Cardiac muscle cell (in vitro differentiated cells and primary cell): Measurements from ENCODE around the gene STARD3. TPM values are rescaled to one million over a fixed set of nuclear protein-coding genes. Genes with fewer than 3 reads are reported as not detected.

Experiments
- DNase-seq, 2 donors: peaks; one replicate each; pipeline versions ENCODE4 v3.0.0 to v3.0.0-alpha.2; 2010 to 2017; ENCODE audit warnings: low read depth in 1 of 2, low spot score in 1 of 2
- H3K27ac ChIP-seq: fragments of 200-600 bp; sonication (generic); 2 replicates; pipeline ENCODE4 v1.5.1; 2016
- H3K27me3 ChIP-seq: fragments of 200-600 bp; sonication (generic); 2 replicates; pipeline ENCODE4 v1.6.0; 2016; ENCODE audit warnings: control low read depth
- H3K36me3 ChIP-seq: fragments of 200-600 bp; sonication (generic); 2 replicates; pipeline ENCODE4 v1.5.1; 2016; ENCODE audit warnings: control low read depth
- H3K4me1 ChIP-seq: fragments of 200-600 bp; sonication (generic); 2 replicates; pipeline ENCODE4 v1.8.1; 2017; ENCODE audit warnings: low read depth, mild to moderate bottlenecking, mixed run types
- H3K4me3 ChIP-seq: fragments of 200-600 bp; sonication (generic); 2 replicates; pipeline ENCODE4 v1.5.1; 2016; ENCODE audit warnings: mild to moderate bottlenecking
- H3K9me3 ChIP-seq: fragments of 200-600 bp; sonication (generic); 2 replicates; pipeline ENCODE4 v1.5.1; 2017; ENCODE audit warnings: low read depth, mild to moderate bottlenecking, control low read depth
- polyA plus RNA-seq: library from polyadenylated mRNA; unstranded; fragments of >200 nt; fragmentation: Nextera tagmentation; extraction: Ambion mirVana; gene quantifications from 2 replicates; pipeline ENCODE4 v1.2.1, GENCODE V29; 2016
- total RNA-seq: library from RNA; depleted of rRNA; stranded (reverse); fragments of >200 nt; gene quantifications from 2 replicates; pipeline ENCODE4 v1.2.3, GENCODE V29; 2016
- TF ChIP-seq, protein P1 (sequence below): IDR thresholded peaks from 2 replicates; pipeline ENCODE4 v1.5.1; 2012; ENCODE audit warnings: low read depth, mild to moderate bottlenecking, low read length

The STARD3 gene
- total and polyA plus RNA-seq, 2 experiments from 2014 or later: 47.9 to 67.1 TPM

- Histone ChIP-seq H3K36me3 (no peaks in the 10 kb centered on the region), H3K9me3 (no peaks in the 10 kb centered on the region), H3K4me3 (no peak overlapping the region), H3K27me3 (peaks cover 100% of the 10 kb centered on the region), H3K27ac (no peak overlapping the region), H3K4me1 (no peaks in the 10 kb centered on the region)
- TF ChIP-seq, protein P1, sequence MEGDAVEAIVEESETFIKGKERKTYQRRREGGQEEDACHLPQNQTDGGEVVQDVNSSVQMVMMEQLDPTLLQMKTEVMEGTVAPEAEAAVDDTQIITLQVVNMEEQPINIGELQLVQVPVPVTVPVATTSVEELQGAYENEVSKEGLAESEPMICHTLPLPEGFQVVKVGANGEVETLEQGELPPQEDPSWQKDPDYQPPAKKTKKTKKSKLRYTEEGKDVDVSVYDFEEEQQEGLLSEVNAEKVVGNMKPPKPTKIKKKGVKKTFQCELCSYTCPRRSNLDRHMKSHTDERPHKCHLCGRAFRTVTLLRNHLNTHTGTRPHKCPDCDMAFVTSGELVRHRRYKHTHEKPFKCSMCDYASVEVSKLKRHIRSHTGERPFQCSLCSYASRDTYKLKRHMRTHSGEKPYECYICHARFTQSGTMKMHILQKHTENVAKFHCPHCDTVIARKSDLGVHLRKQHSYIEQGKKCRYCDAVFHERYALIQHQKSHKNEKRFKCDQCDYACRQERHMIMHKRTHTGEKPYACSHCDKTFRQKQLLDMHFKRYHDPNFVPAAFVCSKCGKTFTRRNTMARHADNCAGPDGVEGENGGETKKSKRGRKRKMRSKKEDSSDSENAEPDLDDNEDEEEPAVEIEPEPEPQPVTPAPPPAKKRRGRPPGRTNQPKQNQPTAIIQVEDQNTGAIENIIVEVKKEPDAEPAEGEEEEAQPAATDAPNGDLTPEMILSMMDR: no peak
- no peak for DNase-seq
Measured at GRCh38 chr17:39595928-39596510, 40.9 kb upstream of the STARD3 start.

- DNase-seq: no peak
- Histone ChIP-seq H3K27ac (no peak overlapping the region), H3K4me1 (no peaks in the 10 kb centered on the region), H3K27me3 (peaks cover 100% of the 10 kb centered on the region), H3K36me3 (no peaks in the 10 kb centered on the region), H3K4me3 (no peak overlapping the region), H3K9me3 (no peaks in the 10 kb centered on the region)
- TF ChIP-seq, protein P1: no peak
Measured at GRCh38 chr17:39596543-39597267, 40.2 kb upstream of the STARD3 start.

DNA sequence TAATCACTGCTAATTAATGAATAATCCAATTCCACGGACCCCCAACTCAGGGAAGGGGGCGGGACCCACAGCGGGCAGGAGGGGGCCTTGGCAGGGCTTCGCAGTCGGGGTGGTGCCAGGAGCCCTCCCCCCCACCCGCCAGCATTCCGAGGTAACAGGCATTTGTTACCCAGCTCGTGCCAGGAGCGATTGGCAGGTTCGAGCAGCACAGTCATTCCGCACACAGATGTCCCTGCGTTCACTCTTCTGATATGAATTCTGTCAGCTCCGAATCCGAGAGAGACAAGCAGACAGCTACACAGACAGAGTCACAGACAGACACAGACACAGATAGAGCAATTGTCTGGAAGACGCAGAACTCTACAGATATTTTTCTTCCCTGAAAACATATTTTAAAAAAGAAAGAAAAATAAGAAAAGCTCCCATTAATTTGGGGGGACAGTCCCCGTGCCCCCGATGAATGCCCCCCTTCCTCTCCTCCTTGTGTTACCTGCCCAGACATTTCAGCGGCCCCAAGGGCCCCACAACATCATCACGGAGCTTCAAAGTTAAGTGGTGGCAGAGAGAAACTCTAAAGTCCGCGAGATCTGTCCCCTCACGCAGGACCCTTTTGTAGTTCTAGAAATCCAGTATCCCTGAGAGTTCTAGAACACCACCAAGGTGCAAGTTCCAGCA lies 39.4 kb upstream of the STARD3 start:
- H3K36me3 ChIP-seq: no peaks in the 10 kb centered on the region
- H3K27ac ChIP-seq: no peak overlapping the region
- H3K4me1 ChIP-seq: no peaks in the 10 kb centered on the region
- TF ChIP-seq, protein P1: no peak
- peaks cover 100% of the 10 kb centered on the region for H3K27me3 ChIP-seq
- H3K4me3 ChIP-seq: no peak overlapping the region
- DNase-seq: no peak
- no peaks in the 10 kb centered on the region for H3K9me3 ChIP-seq

DNA sequence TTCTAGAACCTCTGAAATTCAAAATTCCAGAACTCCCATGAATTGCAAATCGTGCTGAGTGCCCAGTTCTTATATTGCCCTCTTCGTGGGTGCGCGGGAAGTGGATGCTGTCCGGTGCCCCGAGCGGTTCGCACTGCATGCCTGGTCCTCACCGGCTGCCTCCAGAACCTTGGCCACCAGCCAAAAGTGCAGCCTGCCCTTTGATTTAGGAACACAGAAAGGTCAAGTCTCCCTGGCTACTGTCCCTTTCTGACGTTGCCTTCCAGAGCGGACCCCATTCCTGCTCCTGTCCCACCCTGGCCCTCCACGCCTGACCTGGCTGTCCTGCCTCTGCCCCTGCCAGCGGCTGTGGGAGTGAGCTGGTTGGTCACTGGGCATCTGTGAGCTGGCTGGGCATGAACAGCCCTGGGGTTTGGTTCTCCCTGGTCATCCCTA lies 38.9 kb upstream of the STARD3 start:
- H3K36me3 ChIP-seq: no peaks in the 10 kb centered on the region
- TF ChIP-seq, protein P1: no peak
- no peak for DNase-seq
- H3K27ac ChIP-seq: no peak overlapping the region
- H3K27me3 ChIP-seq: peaks cover 100% of the 10 kb centered on the region
- H3K4me3 ChIP-seq: no peak overlapping the region
- H3K4me1 ChIP-seq: no peaks in the 10 kb centered on the region
- H3K9me3 ChIP-seq: no peaks in the 10 kb centered on the region

DNA sequence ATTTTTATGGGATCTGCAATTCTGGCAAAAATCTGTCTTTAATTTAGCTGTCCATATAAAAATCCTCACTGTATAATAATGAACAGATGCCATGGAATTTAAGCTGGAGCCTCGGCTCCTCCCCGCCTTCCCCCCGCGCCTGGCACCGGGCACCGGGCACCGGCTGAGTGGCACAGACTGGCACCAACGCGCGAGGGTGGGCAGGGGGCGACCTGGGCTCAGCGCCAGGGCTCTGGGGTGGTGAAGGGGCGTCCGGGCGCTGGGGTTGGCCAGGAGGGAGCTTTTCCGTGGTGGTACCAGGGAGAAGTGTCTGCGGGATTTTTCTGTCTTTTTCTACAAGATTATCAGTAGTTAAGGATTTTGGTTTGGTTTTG lies 38.3 kb upstream of the STARD3 start:
- Histone ChIP-seq H3K27me3 (peaks cover 100% of the 10 kb centered on the region), H3K27ac (no peak overlapping the region), H3K4me1 (no peaks in the 10 kb centered on the region), H3K36me3 (no peaks in the 10 kb centered on the region), H3K4me3 (no peak overlapping the region), H3K9me3 (no peaks in the 10 kb centered on the region)
- DNase-seq: no peak
- TF ChIP-seq, protein P1: no peak
